Measurements from ENCODE around the gene MARCHF11. TPM values are rescaled to one million over a fixed set of nuclear protein-coding genes. Genes with fewer than 3 reads are reported as not detected.

MARCHF11 gene
- total and polyA plus RNA-seq, 2 of the 8 experiments (the other 6 are each of a cell fraction or from before 2014, with no cell fraction given): 0.27 to 0.82 TPM

DNA sequence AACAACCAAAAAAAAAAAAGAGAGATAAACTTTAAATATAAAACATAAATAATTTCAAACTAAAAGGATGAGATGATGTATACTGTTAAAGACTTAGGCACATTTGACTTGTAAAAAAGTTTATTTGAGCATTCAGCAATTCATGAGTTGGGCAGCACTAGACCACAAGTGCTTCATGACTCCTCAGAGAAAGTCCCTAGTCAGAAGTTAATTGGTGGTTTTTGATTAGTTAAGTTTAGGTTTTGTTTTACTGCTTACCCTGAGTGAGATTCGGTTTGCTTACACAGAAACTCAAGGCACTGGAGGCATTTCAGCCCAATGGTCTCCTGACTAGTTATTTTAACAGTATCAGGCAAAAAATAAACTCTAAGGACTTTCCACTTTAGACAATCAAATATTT, 129.2 kb downstream of the MARCHF11 start:
- H3K4me1 ChIP-seq (replicated peaks in 1 of 4; ENCODE audit: control insufficient read depth in 3 of 4, insufficient read depth in 4 of 4, low read length in 3 of 4): no peaks in the 10 kb centered on the region
- no peak overlapping the region for H3K27ac ChIP-seq (ENCODE audit: low read depth, low read length)
- TF ChIP-seq RFX5 (IDR thresholded peaks at IDR 0.05; ENCODE audit: borderline replicate concordance, low read depth, low read length): no peak
- TF ChIP-seq SP4 (IDR thresholded peaks at IDR 0.05; ENCODE audit: low read length): no peak
- no peaks in the 10 kb centered on the region for H3K27me3 ChIP-seq (replicated peaks in 1 of 4; ENCODE audit: control insufficient read depth in 3 of 4, extremely low read depth in 1 of 4, insufficient read depth in 3 of 4, low read length in 3 of 4)
- ChIA-PET CTCF (ENCODE audit: partially characterized antibody) (no interaction called here), POLR2A (ENCODE audit: partially characterized antibody) (no interaction called here)
- H4K5ac ChIP-seq (ENCODE audit: insufficient read length, low read depth, low read length): no peak overlapping the region
- no peaks in the 10 kb centered on the region for H4K20me1 ChIP-seq (replicated peaks in 1 of 2; ENCODE audit: control insufficient read depth in 1 of 2, insufficient read depth in 2 of 2, low read length in 2 of 2)
- H2BK12ac ChIP-seq (ENCODE audit: low read depth, low read length): no peak overlapping the region
- no peak overlapping the region for H2BK15ac ChIP-seq (ENCODE audit: low read length)
- no peaks in the 10 kb centered on the region for H3K79me2 ChIP-seq (ENCODE audit: control insufficient read depth in 1 of 2, insufficient read depth in 2 of 2, low read length in 2 of 2)
- H3K14ac ChIP-seq (ENCODE audit: insufficient read length): no peak overlapping the region
- no peaks in the 10 kb centered on the region for H3K79me1 ChIP-seq (ENCODE audit: low read depth, low read length)
- H3K36me3 ChIP-seq (ENCODE audit: control insufficient read depth in 2 of 4, insufficient read depth in 4 of 4, low read length in 3 of 4): no peaks in the 10 kb centered on the region
- FAIRE-seq (no peak), DNase-seq (ENCODE audit: low read depth in 1 of 2, low spot score in 2 of 2) (no peak)
- H4K91ac ChIP-seq (replicated peaks; ENCODE audit: insufficient read length, low read length): no peak overlapping the region
- 94% methylated on average over 1 of the region's 1 CpG; no CpG with 5 or more reads in 1 of the 2 experiments for WGBS, 2 experiments (ENCODE audit: extremely low coverage in 1 of 2, insufficient coverage in 1 of 2, insufficient read length in 1 of 2, insufficient replicate concordance in 2 of 2, low coverage in 1 of 2, low lambda C conversion rate in 2 of 2, missing lambda C conversion rate in 1 of 2)
- no peak overlapping the region for H2AFZ ChIP-seq (ENCODE audit: low read length)
- H2AK5ac ChIP-seq (ENCODE audit: low read depth, low read length): no peak overlapping the region
- H3K4me3 ChIP-seq (ENCODE audit: extremely low read depth in 1 of 4, insufficient read depth in 2 of 4, low read depth in 3 of 4, low read length in 4 of 4): no peak overlapping the region
- H3K9me3 ChIP-seq (ENCODE audit: insufficient read depth in 2 of 2, low read depth in 1 of 2, low read length in 1 of 2): no peaks in the 10 kb centered on the region
- no peak overlapping the region for H3K9ac ChIP-seq (replicated peaks in 1 of 4; ENCODE audit: extremely low read depth in 1 of 4, low read depth in 3 of 4, low read length in 3 of 4)
- no peak overlapping the region for H3K4me2 ChIP-seq (ENCODE audit: insufficient read depth in 1 of 2, low read depth in 2 of 2, low read length in 2 of 2)
- no peak overlapping the region for H3K23ac ChIP-seq (ENCODE audit: insufficient read length)
- no peak overlapping the region for H3K4ac ChIP-seq (replicated peaks; ENCODE audit: insufficient read length, low read depth, low read length)
- H3K18ac ChIP-seq (ENCODE audit: extremely low read depth, low read length): no peak overlapping the region
- H2BK5ac ChIP-seq (ENCODE audit: low read depth, low read length): no peak overlapping the region
- no peak overlapping the region for H2BK20ac ChIP-seq (ENCODE audit: low read length)
- H4K8ac ChIP-seq (ENCODE audit: extremely low read depth, insufficient read depth, low read length): no peak overlapping the region
- no peak overlapping the region for H3K56ac ChIP-seq (replicated peaks; ENCODE audit: insufficient read length, low read depth, low read length)
- no peaks in the 10 kb centered on the region for H3K23me2 ChIP-seq (ENCODE audit: low read depth, low read length)
- H2BK120ac ChIP-seq (replicated peaks; ENCODE audit: low read depth, low read length): no peak overlapping the region

Measured in H1 (cell line).